Transverse colon (tissue), 4 donors: Measurements from ENCODE around the gene HTT. TPM values are rescaled to one million over a fixed set of nuclear protein-coding genes. Genes with fewer than 3 reads are reported as not detected.

Experiments used
- DNase-seq: peaks from one replicate; pipeline ENCODE4 v3.0.0-alpha.2; 2019
- H3K27ac ChIP-seq, 4 donors: fragments of 200-600 bp; sonication (generic); 2 replicates each; pipeline ENCODE4 v1.5.1; 2016 to 2018; ENCODE audit warnings: inconsistent platforms in 4 of 4
- H3K27me3 ChIP-seq: fragments of 200-600 bp; sonication (generic); 2 replicates; pipeline ENCODE4 v1.5.1; 2017; ENCODE audit warnings: inconsistent platforms
- H3K36me3 ChIP-seq, 4 donors: fragments of 200-600 bp; sonication (generic); 2 replicates each; pipeline ENCODE4 v1.5.1; 2017 to 2019; ENCODE audit warnings: inconsistent platforms in 4 of 4
- H3K4me1 ChIP-seq, 4 donors: fragments of 200-600 bp; sonication (generic); 2 replicates each; pipeline ENCODE4 v1.5.1; 2017 to 2020; ENCODE audit warnings: inconsistent platforms in 4 of 4
- H3K4me3 ChIP-seq, 4 donors: fragments of 200-600 bp; sonication (generic); 1 replicate in 1 of 4; 2 replicates in 3 of 4; pipeline versions ENCODE4 v1.5.1 to v1.6.1; 2017 to 2019; ENCODE audit warnings: inconsistent platforms in 4 of 4
- H3K9me3 ChIP-seq, 2 donors: fragments of 200-600 bp; sonication (generic); 2 replicates each; pipeline ENCODE4 v1.5.1; 2017 to 2019; ENCODE audit warnings: inconsistent platforms in 2 of 2
- EP300 ChIP-seq: sonication (generic); formaldehyde crosslinking; IDR thresholded peaks from one replicate; pipeline ENCODE4 v1.6.1; 2017; ENCODE audit warnings: antibody characterized with exemption, low read depth
- POLR2A ChIP-seq: fragments of 450-650 bp; IDR thresholded peaks from one replicate; pipeline ENCODE4 v1.6.1; 2016; ENCODE audit warnings: antibody characterized with exemption, mild to moderate bottlenecking, moderate library complexity
- POLR2AphosphoS5 ChIP-seq, 3 donors: sonication (generic); formaldehyde crosslinking; IDR thresholded peaks; one replicate each; pipeline ENCODE4 v1.6.1; 2016; ENCODE audit warnings: antibody characterized with exemption in 3 of 3
- WGBS, 2 donors: methylation state at CpG; one replicate each; pipeline ENCODE4 v1.1.5; 2018; ENCODE audit warnings: low coverage in 1 of 2; 5-methylcytosine and 5-hydroxymethylcytosine counted together
- in situ Hi-C, 4 donors: fragments of 200-750 bp; cut with MboI; loops; one replicate each; pipeline versions ENCODE4 v1.15.0 to v1.15.1; 2017; ENCODE audit warnings: low sequenced_read_pairs in 3 of 4, low pct_ligation_motif_present in 1 of 4, low pct_unique_long_range_greater_than_20kb in 1 of 4
- intact Hi-C: fragments of 100-400 bp; cut with DNase I; formaldehyde crosslinking; loops from one replicate; pipeline ENCODE4 v1.15.1; 2023; ENCODE audit warnings: low total_unique reads
- total RNA-seq, 4 donors: library from RNA; depleted of rRNA; stranded (reverse); fragments of >200 nt; gene quantifications; one replicate each; pipeline ENCODE4 v1.1.0, GENCODE V29; 2016
- TF ChIP-seq, protein P1 (sequence below), 5 experiments: fragments of 200-600 bp in 3 of 5; fragments of 450-650 bp in 2 of 5; sonication (generic) in 3 of 5; IDR thresholded peaks; 1 replicate in 2 of 5; 2 replicates in 3 of 5; pipeline ENCODE4 v1.5.1; 2016 to 2017; ENCODE audit warnings: antibody characterized with exemption in 5 of 5, inconsistent platforms in 3 of 5, mild to moderate bottlenecking in 2 of 5, moderate library complexity in 1 of 5

HTT gene
- total RNA-seq, 4 donors from 2014 or later: 40.0 to 111 (median 79.4) TPM

DNA sequence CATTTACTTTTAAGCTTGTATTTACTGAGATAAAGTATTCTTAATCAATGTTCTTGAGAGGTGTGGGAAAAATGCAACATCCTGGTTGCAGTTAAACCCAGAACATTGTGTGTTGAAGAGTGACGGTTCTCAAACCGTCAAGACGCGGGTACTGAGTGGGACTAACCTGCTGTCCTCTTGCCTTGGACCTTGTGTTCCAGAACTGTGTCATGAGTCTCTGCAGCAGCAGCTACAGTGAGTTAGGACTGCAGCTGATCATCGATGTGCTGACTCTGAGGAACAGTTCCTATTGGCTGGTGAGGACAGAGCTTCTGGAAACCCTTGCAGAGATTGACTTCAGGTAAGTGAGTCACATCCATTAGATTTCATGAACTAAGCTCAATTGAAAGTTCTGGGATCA, 59.7 kb downstream of the HTT start:
- no peaks in the 10 kb centered on the region for H3K27me3 ChIP-seq
- H3K4me3 ChIP-seq: no peak overlapping the region
- 94 to 100% methylated on average over 2 to 5 of the region's 5 CpGs for WGBS, 2 donors
- H3K36me3 ChIP-seq: peaks cover 0 to 70% (median 29%) of the 10 kb centered on the region in 4 donors
- H3K27ac ChIP-seq: no peak overlapping the region
- DNase-seq: no peak
- no peak for TF ChIP-seq POLR2AphosphoS5 (IDR thresholded peaks at IDR 0.05)
- TF ChIP-seq EP300: no peak
- no peaks in the 10 kb centered on the region for H3K9me3 ChIP-seq
- in situ Hi-C loops (no loop called here), intact Hi-C loops (no loop called here)
- H3K4me1 ChIP-seq: peaks cover 0 to 7% (median 0%) of the 10 kb centered on the region in 4 donors

DNA sequence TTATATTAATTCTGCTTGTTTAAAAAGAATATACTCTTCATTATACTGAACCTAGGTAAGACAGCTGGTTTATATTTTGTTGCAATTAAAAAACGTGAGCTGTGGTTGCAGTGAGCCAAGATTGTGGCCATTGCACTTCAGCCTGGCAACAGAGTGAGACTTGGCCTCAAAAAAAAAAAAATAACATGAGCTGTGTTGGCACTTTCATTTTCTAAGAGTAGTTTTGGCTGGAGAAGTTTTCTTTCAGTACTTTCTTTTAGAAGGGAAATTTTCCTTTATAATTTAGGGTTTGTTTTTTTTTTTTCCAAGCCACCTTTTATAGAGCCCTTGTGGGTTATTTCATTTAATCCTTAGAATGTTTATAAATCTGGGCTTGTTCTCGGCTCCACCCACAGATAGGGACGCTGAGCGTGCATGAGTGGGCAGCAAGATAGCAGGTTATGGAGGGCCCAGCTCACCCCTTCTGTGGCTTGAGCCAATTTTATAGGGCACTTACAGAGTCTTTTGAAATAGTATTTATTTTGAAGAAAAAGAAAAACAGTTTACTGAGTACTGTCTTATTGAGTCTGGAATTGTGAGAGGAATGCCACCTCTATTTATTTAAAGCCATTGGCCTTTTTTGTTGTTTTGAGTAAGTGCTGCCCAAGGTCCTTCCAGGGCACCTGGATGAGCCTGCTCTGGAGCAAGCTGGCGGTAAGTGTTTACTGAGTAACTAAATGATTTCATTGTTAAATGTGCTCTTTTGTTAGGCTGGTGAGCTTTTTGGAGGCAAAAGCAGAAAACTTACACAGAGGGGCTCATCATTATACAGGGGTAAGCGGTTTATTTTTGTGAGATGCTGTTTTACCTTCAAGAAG, 60.9 kb downstream of the HTT start:
- Histone ChIP-seq H3K36me3 (peaks cover 0 to 65% (median 29%) of the 10 kb centered on the region in 4 donors), H3K27ac (peak overlapping the region in 3 of 4 donors; percentile 8 to 44 (median 31)), H3K4me1 (peaks cover 0 to 7% (median 0%) of the 10 kb centered on the region in 4 donors), H3K4me3 (no peak overlapping the region), H3K27me3 (no peaks in the 10 kb centered on the region), H3K9me3 (no peaks in the 10 kb centered on the region)
- DNase-seq: no peak
- TF ChIP-seq EP300 (no peak), POLR2A (no peak)
- in situ Hi-C loops (no loop called here), intact Hi-C loops (no loop called here)
- 28 to 47% methylated on average over 6 of the region's 6 CpGs for WGBS, 2 donors

DNA sequence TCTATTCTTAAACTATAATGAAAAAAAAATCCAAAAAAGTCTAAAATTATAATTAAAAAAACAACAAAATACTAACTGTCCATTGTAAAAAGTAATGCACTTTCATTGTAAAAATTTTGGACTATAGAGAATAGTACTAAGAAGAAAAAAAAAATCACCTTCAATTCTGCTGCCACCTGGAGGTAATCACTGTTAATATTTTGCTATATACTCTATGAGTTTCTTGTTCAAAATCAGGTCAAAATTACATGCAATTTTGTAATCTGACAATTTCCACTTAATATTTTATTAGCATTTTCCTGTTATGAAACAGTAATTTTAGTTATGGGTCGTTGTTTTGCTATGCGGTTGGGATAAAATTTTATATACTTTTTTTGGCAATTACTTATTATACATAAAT, 62.0 kb downstream of the HTT start:
- intact Hi-C loops (no loop called here), in situ Hi-C loops (no loop called here)
- H3K27ac ChIP-seq: no peak overlapping the region
- WGBS, 2 donors: 97% methylated on average over 2 of the region's 2 CpGs
- no peaks in the 10 kb centered on the region for H3K27me3 ChIP-seq
- H3K36me3 ChIP-seq: peaks cover 0 to 65% (median 26%) of the 10 kb centered on the region in 4 donors
- no peak overlapping the region for H3K4me3 ChIP-seq
- peaks cover 0 to 7% (median 0%) of the 10 kb centered on the region in 4 donors for H3K4me1 ChIP-seq
- TF ChIP-seq, protein P1, sequence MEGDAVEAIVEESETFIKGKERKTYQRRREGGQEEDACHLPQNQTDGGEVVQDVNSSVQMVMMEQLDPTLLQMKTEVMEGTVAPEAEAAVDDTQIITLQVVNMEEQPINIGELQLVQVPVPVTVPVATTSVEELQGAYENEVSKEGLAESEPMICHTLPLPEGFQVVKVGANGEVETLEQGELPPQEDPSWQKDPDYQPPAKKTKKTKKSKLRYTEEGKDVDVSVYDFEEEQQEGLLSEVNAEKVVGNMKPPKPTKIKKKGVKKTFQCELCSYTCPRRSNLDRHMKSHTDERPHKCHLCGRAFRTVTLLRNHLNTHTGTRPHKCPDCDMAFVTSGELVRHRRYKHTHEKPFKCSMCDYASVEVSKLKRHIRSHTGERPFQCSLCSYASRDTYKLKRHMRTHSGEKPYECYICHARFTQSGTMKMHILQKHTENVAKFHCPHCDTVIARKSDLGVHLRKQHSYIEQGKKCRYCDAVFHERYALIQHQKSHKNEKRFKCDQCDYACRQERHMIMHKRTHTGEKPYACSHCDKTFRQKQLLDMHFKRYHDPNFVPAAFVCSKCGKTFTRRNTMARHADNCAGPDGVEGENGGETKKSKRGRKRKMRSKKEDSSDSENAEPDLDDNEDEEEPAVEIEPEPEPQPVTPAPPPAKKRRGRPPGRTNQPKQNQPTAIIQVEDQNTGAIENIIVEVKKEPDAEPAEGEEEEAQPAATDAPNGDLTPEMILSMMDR (IDR thresholded peaks at IDR 0.05): peak in 4 of 5 experiments; percentile 11 to 29 (median 28)
- TF ChIP-seq EP300: no peak
- DNase-seq: no peak
- H3K9me3 ChIP-seq: no peaks in the 10 kb centered on the region

DNA sequence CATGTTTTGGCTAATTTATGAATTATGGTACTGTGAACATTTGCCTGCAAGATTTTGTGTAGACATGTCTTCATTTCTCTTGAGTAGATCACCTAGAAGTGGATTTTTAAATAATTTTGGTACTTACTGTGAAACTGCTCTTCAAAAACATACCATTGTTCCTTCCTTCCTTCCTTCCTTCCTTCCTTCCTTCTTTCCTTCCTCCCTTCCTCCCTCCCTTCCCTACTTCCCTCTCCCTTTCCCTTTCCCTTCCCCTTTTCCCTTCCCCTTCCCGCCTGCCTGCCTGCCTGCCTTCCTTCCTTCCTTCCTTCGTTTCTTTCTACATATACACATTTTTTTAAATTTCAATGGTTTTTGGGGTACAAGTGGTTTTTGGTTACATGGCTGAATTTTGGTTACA, 63.4 kb downstream of the HTT start:
- no peak for DNase-seq
- H3K9me3 ChIP-seq: no peaks in the 10 kb centered on the region
- H3K4me3 ChIP-seq: no peak overlapping the region
- in situ Hi-C loops: no loop called here
- peaks cover 0 to 54% (median 22%) of the 10 kb centered on the region in 4 donors for H3K36me3 ChIP-seq
- intact Hi-C loops: no loop called here
- H3K27me3 ChIP-seq: no peaks in the 10 kb centered on the region
- peaks cover 0 to 7% (median 0%) of the 10 kb centered on the region in 4 donors for H3K4me1 ChIP-seq
- TF ChIP-seq EP300 (no peak), POLR2A (no peak), POLR2AphosphoS5 (IDR thresholded peaks at IDR 0.05) (no peak)
- TF ChIP-seq, protein P1 (IDR thresholded peaks at IDR 0.05): no peak
- no peak overlapping the region for H3K27ac ChIP-seq
- 86 to 91% methylated on average over 2 of the region's 2 CpGs for WGBS, 2 donors

DNA sequence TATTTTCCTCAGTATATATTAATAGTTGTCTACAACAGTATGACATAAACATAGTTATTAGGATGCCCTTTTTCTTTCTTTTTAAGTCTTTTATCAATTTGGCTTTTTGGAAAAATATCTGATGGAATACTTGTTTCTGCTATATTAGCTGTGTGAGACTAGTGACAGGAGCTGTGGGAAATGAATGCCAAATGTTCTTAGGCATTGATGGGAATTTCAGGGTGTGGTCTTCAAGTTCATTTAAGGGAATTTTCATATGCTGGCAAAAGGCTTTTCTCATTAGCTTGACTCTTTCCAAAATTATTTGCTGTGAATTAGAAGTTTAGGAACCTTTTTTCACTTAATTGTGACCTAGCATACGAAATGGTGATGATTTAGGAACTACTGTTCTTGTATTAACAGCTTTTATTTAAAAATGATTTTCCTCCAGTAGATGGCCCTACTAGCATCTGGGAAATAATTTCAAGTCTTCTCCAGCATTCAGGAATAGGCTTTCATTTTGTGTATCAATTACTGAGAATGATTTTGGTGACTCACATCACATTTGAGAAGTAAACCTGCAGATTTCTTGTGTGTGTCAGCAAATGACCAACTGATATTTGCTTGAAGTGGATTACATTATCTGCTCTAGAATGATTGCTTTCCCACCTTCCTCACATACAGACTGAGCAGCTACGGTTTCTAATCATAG, 70.9 kb downstream of the HTT start:
- Histone ChIP-seq H3K4me1 (no peaks in the 10 kb centered on the region), H3K36me3 (peaks cover 0 to 50% (median 24%) of the 10 kb centered on the region in 4 donors), H3K27ac (no peak overlapping the region), H3K27me3 (no peaks in the 10 kb centered on the region), H3K9me3 (no peaks in the 10 kb centered on the region), H3K4me3 (no peak overlapping the region)
- in situ Hi-C loops: no loop called here
- TF ChIP-seq, protein P1 (IDR thresholded peaks at IDR 0.05): peak in 1 of 5 experiments; percentile 15
- TF ChIP-seq EP300 (no peak), POLR2A (no peak)
- intact Hi-C loops: no loop called here
- no peak for DNase-seq
- 88 to 100% methylated on average over 2 of the region's 2 CpGs for WGBS, 2 donors
